Panc1 (cell line): ENCODE data around the gene SIGMAR1. TPM values are rescaled to one million over a fixed set of nuclear protein-coding genes. Genes with fewer than 3 reads are reported as not detected.

Experiments
- ATAC-seq: fragments of 200-7000 bp; cut with Tn5 transposase; 2 replicates; pipeline ENCODE4 v1.9.1; 2020; ENCODE audit warnings: mild to moderate bottlenecking, moderate library complexity
- BruUV-seq: library from RNA; stranded (reverse); fragments of 400-500 nt; replicated peaks from 2 replicates; lab custom pipeline; 2021; lab: Mats Ljungman, UMichigan
- CTCF ChIA-PET: fragments of 300-600 bp; sonication (Branson Sonifier 250); formaldehyde crosslinking; loops from one replicate; lab custom pipeline; 2022; ENCODE audit warnings: antibody characterized with exemption; lab: Charles Lee
- POLR2A ChIA-PET: fragments of 300-600 bp; sonication (Branson Sonifier 250); formaldehyde crosslinking; loops from one replicate; lab custom pipeline; 2022; ENCODE audit warnings: antibody characterized with exemption; lab: Charles Lee
- DNase-seq: peaks from one replicate; pipeline ENCODE4 v3.0.0-alpha.2; 2010; ENCODE audit warnings: low read depth, low spot score
- H3K27ac ChIP-seq: 2 replicates; pipeline ENCODE4 v1.5.1; 2011; ENCODE audit warnings: mild to moderate bottlenecking, low read length, inconsistent platforms
- H3K27me3 ChIP-seq: fragments of 200-500 bp; sonication (Bioruptor generic); 2 replicates; pipeline ENCODE4 v1.6.0; 2014; ENCODE audit warnings: low read length, inconsistent platforms; ENCODE audit not compliant: control insufficient read depth, insufficient read depth
- H3K36me3 ChIP-seq: fragments of 200-500 bp; sonication (Bioruptor generic); 2 replicates; pipeline ENCODE4 v1.5.1; 2014; ENCODE audit warnings: inconsistent platforms, mild to moderate bottlenecking, low read length, moderate library complexity; ENCODE audit not compliant: control insufficient read depth, insufficient read depth
- H3K4me1 ChIP-seq: 2 replicates; pipeline ENCODE4 v1.5.1; 2011; ENCODE audit warnings: inconsistent platforms, mild to moderate bottlenecking, low read length, moderate library complexity; ENCODE audit not compliant: control insufficient read depth, insufficient read depth
- H3K4me3 ChIP-seq, 2 experiments: 2 replicates each; pipeline ENCODE4 v1.5.1; 2011 to 2012; ENCODE audit warnings: low read depth in 2 of 2, low read length in 2 of 2, mild to moderate bottlenecking in 2 of 2, inconsistent platforms in 1 of 2, moderate library complexity in 1 of 2
- H3K9me3 ChIP-seq: fragments of 200-500 bp; sonication (Bioruptor generic); 2 replicates; pipeline ENCODE4 v1.5.1; 2014; ENCODE audit warnings: low read depth, mild to moderate bottlenecking, inconsistent platforms, low read length, moderate library complexity; ENCODE audit not compliant: control insufficient read depth, insufficient read depth
- CTCF ChIP-seq: fragments of 450-650 bp; IDR thresholded peaks from 2 replicates; pipeline ENCODE4 v1.5.1; 2017; ENCODE audit warnings: mild to moderate bottlenecking
- POLR2AphosphoS5 ChIP-seq: IDR thresholded peaks from 2 replicates; pipeline ENCODE4 v1.6.1; 2012; ENCODE audit warnings: mild to moderate bottlenecking, low read depth, low read length, moderate library complexity
- REST ChIP-seq, 2 experiments: IDR thresholded peaks; 2 replicates each; pipeline ENCODE4 v1.6.1; 2011 to 2012; ENCODE audit warnings: low read depth in 2 of 2, control low read depth in 1 of 2, low read length in 1 of 2, mild to moderate bottlenecking in 1 of 2, moderate library complexity in 1 of 2; ENCODE audit not compliant: insufficient read depth in 1 of 2
- SIN3A ChIP-seq: IDR thresholded peaks from 2 replicates; pipeline ENCODE4 v1.6.1; 2012; ENCODE audit warnings: low read depth, mild to moderate bottlenecking, low read length, moderate library complexity, borderline replicate concordance; ENCODE audit not compliant: insufficient read depth
- TCF7L2 ChIP-seq: IDR thresholded peaks from 2 replicates; pipeline ENCODE4 v1.6.1; 2011; ENCODE audit warnings: mild to moderate bottlenecking, low read depth, low read length, inconsistent platforms
- in situ Hi-C: cut with HindIII; loops from 2 replicates; pipeline ENCODE4 v1.10.0; 2016; ENCODE audit warnings: low sequenced_read_pairs, low pct_unique_long_range_greater_than_20kb
- intact Hi-C: fragments of 100-400 bp; cut with micrococcal nuclease; formaldehyde crosslinking; loops from one replicate; pipeline ENCODE4 v1.10.0; 2022; ENCODE audit not compliant: unreplicated experiment
- total RNA-seq: library from RNA; stranded (reverse); gene quantifications from one replicate; pipeline ENCODE4 v1.2.1, GENCODE V29; 2021; ENCODE audit not compliant: unreplicated experiment

The SIGMAR1 gene
- total RNA-seq, 1 experiment from 2014 or later: 131 TPM

GRCh38 chr9:34611251-34611810, 26.3 kb downstream of the SIGMAR1 start:
- in situ Hi-C loops: no loop called here
- no peaks in the 10 kb centered on the region for H3K36me3 ChIP-seq
- peaks cover 16% of the 10 kb centered on the region for H3K4me1 ChIP-seq
- no peaks in the 10 kb centered on the region for H3K9me3 ChIP-seq
- TF ChIP-seq POLR2AphosphoS5 (no peak), CTCF (no peak), TCF7L2 (no peak), SIN3A (no peak), REST (IDR thresholded peaks at IDR 0.05; ENCODE audit: insufficient read depth in 1 of 2, low read depth in 2 of 2, low read length in 1 of 2) (no peak)
- BruUV-seq: TSS peak; percentile 73
- H3K4me3 ChIP-seq: peak overlapping the region; percentile 68 to 80
- peak overlapping the region; percentile 96 for H3K27ac ChIP-seq
- POLR2A ChIA-PET: no interaction called here
- CTCF ChIA-PET: interaction anchor here (0.8 to 1.4 kb wide), 2 partner anchors 19 to 23 kb away, joined by 3 to 6 read pairs; no protein-coding TSS in a partner anchor
- DNase-seq (no peak), ATAC-seq (peak; percentile 15)
- no peaks in the 10 kb centered on the region for H3K27me3 ChIP-seq
- intact Hi-C loops: no loop called here

GRCh38 chr9:34610434-34611206, 27.0 kb downstream of the SIGMAR1 start:
- Histone ChIP-seq H3K36me3 (no peaks in the 10 kb centered on the region), H3K4me1 (peaks cover 16% of the 10 kb centered on the region), H3K9me3 (no peaks in the 10 kb centered on the region), H3K27me3 (no peaks in the 10 kb centered on the region), H3K4me3 (peak overlapping the region; percentile 68 to 80), H3K27ac (peak overlapping the region; percentile 96)
- ChIA-PET CTCF (interaction anchor here (0.8 kb wide), 1 partner anchor 19 kb away, joined by 3 read pairs; no protein-coding TSS in a partner anchor), POLR2A (no interaction called here)
- TF ChIP-seq REST (IDR thresholded peaks at IDR 0.05; ENCODE audit: insufficient read depth in 1 of 2, low read depth in 2 of 2, low read length in 1 of 2): no peak
- TF ChIP-seq POLR2AphosphoS5: no peak
- TF ChIP-seq SIN3A: no peak
- in situ Hi-C loops: no loop called here
- DNase-seq (no peak), ATAC-seq (no peak)
- BruUV-seq: no TSS peak
- intact Hi-C loops: no loop called here
